NCI-H187 (cell line): ENCODE measurements around the gene SRSF4.

Experiments
- DNase-seq, 2 experiments: peaks; one replicate each; lab custom pipeline; 2025; lab: John Stamatoyannopoulos, UW

The SRSF4 gene

DNA sequence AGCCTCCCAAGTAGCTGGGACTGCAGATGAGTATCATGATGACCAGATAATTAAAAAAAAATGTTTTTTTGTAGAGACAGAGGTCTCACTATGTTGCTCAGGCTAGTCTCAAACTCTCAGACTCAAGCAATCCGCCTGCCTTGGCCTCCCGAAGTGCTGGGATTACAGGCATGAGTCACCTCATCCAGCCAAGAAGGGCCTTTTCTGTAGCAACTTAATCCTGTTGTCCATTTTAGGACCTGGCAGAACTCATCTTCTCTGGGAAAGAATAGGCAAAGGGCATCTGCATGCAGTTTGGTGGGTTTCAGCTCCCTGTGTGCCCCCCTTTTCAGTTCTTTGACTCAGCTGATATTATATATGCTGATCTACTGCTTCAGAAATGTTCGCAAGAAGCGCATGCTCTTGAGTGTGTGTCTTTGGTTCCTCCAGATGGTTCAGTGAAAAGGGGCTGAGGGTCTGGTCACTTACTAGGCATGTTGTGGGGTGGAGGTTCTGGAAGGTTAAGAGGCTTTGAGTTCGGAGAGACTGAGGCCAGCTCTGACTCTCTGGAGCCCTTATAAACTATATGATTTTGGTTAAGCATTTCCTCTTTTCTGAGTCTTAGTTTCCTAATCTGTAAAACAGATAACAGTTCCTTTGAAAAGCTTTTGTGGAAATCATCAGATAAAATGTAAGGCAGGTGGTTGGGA is 19.4 kb upstream of the SRSF4 start:
- no peak for DNase-seq

DNA sequence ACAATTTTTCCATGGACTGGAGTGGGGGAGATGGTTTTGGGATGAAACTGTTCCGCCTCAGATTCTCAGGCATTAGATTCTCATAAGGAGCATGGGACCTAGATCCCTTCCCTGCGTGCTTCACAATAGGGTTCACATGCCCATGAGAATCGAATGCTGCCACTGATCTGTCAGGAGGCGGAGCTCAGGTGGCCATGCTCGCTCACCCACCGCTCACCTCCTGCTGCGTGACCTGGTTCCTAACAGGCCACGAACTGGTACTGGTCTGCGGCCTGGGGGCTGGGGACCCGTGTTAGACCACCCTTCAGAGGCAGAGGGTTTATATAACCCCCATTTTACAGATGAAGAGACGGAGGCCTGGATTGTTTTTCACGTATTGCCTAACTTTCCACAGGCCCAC is 16.3 kb upstream of the SRSF4 start:
- DNase-seq, result no peak

DNA sequence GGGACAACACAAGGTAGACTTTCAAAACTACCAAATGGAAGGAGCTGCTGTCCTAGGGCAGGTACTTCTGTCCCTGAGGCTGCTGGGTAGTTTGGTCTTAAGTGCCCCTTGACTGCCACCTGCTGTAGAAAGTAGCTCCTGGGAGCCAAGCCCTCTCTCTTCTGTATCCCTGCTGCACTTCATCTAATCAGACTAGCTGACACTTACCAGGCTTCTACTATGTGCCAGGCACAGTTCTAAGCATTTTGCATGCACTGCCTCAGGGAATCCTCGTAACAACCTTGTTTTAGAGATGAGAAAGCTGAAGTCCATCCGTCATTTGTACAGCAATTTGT is 15.9 kb upstream of the SRSF4 start:
- peak in 1 of 2 experiments; percentile 41 for DNase-seq

GRCh38 chr1:29196863-29197589 is 15.3 kb upstream of the SRSF4 start:
- DNase-seq, result no peak

DNA sequence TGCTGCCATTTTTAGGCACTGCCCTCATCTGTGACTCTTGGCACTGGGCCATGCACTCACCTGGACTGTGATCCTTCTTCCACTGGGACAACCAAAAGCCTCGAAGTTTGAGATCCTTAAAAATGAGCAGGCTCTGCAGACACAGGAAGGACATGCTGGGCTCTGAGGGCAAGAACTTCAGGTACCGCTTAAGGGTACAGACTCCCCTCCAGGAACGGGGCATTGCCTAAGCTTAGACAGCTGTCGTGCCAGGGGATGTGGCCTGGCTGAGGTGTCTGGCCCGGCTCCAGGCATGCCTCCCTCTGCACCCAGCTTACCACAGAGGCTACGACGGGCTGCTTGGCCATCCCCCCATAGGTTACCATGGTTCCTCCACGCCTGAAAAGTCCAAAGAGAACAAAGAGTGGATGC is 14.2 kb upstream of the SRSF4 start:
- DNase-seq, result no peak

GRCh38 chr1:29193879-29194455 is 12.3 kb upstream of the SRSF4 start:
- DNase-seq, result no peak

GRCh38 chr1:29190718-29191117 is 9.0 kb upstream of the SRSF4 start:
- no peak for DNase-seq

DNA sequence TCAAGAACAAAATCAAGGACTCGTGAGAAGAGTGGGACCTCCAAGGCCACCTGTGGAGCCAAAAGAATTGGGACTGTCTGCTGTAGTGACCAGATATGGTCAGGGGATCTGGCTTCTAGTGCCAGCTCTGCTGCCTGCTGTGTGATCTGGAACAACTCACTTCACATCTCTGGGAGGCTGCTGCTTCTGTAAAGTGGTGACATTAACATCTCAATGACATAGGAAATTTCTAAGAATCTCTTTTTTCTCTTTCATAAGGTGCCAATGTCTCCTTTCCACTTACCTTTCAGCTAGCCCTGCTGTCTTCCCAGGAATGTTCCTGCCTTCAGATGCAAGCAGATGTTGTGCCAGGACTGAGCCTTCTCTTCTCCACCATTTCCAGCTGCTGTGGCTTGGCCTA is 5.0 kb upstream of the SRSF4 start:
- DNase-seq, result no peak

GRCh38 chr1:29186252-29186651 is 4.6 kb upstream of the SRSF4 start:
- DNase-seq, result no peak

DNA sequence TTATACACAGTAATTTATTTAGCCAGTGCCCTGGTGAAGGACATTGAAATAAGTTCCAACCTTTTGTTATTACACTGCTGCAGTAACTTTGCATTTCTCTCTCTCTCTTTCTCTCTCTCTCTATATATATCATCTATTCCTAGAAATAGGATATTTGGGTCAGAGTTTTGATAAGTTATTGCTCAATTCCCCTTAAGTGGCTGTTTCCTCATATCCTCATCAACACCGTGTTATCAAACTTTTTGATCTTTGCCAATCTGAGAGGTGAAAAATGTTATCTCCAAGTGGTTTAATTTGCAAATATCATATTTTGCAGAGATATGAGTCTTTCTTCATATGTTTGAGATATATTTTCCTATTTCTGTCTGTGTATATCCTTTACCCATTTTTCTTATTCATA is 1.6 kb upstream of the SRSF4 start:
- no peak for DNase-seq

GRCh38 chr1:29180497-29181412 is 945 bp downstream of the SRSF4 start:
- no peak for DNase-seq

- DNase-seq, result no peak
Measured at GRCh38 chr1:29179641-29180184, 2.0 kb downstream of the SRSF4 start.

GRCh38 chr1:29177022-29177705 is 4.5 kb downstream of the SRSF4 start:
- no peak for DNase-seq

DNA sequence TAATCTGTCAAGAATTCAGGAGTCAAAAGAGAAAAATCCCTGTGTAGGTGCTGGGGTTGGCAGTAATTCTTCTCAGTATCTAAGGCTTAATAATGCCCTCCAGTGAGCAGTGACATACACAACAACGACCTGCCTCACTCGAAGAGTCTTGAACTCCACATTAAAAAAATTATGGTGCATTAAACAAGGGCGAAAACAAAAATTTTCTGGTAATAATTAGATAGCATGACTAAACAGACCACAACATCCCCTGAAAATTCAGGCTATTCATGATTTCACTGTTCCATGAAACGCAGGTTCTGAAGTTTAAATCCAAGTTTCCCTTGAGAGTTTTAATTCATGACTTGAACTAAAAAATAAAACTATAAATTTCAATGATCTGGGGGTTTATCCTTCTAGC is 5.1 kb downstream of the SRSF4 start:
- no peak for DNase-seq

DNA sequence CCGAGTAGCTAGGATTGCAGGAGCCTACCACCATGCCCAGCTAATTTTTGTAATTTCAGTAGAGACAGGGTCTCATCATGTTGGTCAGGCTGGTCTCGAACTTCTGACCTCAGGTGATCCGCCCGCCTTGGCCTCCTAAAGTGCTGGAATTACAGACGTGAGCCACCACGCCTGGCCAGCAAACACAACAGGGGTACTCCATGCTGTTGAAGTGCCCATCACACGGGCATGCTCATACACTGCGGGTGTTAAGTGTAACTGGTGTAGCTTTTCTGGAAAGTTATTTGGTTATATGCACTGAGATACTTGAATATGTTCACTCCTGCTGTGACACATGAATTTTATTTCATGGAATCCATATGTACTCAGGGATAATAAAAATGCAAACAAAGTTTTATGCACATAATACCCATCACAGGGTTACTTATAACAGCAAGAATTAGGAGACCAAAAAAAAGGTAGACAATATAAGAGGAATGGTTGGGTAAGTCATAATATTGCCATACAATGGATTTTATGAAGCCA is 9.2 kb downstream of the SRSF4 start:
- no peak for DNase-seq

- no peak for DNase-seq
Measured at GRCh38 chr1:29171521-29171920, 10.2 kb downstream of the SRSF4 start.

DNA sequence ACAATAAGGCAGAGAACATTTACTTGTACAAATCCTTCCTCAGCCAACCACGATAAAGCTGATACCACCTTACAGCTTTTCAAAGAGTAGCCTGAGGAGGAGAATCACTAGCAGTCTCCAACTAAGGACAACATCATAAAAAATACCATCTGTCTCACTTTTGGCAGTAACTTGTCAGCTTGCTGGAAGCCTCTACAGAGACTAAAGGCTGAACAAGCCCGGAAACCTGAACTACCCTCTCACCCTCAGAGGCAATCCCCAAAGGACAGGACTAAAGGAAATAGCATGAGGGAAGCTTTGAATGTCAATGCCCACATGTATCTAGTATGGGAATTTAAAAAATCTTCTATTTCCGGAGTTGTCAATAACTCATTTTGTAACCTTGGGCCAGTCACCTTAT is 10.6 kb downstream of the SRSF4 start:
- DNase-seq, result no peak

DNA sequence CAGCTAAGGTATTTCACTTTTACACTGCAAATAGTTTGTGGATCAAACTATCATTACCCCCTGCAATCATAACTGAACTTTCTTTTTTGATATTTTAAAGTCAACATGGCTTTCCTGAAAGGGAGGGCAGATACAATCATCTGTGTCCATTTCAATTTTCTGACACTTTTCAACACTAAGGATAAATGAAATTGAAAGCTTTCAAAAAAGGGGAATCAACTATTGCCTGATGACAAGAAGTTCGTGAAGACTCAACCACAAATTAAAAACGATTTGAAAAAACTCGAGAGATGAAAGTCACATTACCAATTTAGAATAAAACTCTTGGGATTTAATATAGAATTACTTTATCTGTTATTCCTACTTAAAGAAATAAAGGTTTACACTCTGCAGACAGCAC is 11.7 kb downstream of the SRSF4 start:
- no peak for DNase-seq

DNA sequence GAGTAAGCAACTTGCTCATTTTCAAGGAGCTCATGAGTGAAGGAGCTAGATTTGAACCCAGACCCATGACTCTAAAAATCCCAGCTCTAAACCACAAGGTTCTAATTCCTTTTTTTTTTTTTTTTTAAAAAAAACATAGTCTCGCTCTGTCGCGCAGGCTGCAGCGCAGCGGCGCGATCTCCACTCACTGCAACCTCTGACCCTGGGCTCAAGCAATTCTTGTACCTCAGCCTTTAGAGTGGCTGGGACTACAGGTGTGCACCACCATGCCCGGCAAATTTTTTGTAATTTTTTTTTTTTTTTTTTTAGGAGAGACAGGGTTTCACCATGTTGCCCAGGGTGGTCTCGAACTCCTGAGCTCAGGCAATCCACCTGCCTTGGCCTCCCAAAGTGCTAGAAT is 13.8 kb downstream of the SRSF4 start:
- no peak for DNase-seq

DNA sequence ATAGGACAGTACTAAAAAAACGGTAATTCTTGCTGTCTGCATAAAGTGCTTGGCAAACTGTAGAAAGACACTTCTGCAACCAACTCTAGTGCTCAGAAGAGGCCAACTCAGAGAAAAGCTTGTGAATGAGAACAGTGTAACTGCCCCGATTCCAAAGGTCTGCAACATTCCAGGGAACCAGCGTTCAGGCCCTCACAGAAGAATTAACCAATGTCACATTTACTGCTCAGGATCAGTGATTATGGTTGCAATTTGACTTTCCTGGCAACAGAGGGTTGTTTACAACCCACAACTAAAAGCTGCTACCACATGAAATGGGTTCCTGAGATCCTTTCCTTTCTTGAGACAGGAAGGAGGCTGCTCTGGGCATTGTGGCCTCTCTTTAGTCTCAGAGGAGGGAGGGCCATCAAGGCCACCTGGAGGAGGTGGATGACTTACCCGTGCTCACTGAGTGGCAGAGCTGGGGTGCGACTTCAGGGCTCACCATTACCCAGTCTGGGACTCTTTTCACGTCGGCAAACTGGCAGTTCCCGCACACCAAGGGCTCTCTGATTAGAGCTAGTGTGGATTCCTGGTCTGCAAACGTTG is 15.3 kb downstream of the SRSF4 start:
- DNase-seq, result no peak

DNA sequence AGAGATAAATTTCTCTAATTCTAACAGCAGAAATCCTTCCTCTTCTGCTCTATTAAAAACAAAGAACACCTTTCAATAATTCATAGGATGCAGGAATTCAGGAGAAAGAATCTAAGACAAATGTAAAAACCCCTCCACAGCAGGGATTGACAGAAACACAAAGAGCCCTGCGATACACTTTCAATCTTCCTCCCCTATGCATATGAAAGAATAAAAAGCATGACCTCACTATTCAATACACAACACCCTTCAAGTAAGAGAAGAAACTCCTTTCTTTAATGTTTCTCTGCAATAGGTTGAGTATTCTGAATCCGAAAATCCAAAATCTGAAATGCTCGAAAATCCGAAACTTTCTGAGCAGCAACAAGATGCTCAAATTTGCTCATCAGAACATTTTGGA is 17.1 kb downstream of the SRSF4 start:
- no peak for DNase-seq
